SHP77 treated with DMSO at 0.1 percent for 48 hours (cell line): ENCODE results near the gene MARCHF11.

Experiments
- DNase-seq: peaks from one replicate; lab custom pipeline; 2025; lab: John Stamatoyannopoulos, UW

The MARCHF11 gene

GRCh38 chr5:16051246-16051755 is 128.3 kb downstream of the MARCHF11 start:
- DNase-seq, result no peak

DNA sequence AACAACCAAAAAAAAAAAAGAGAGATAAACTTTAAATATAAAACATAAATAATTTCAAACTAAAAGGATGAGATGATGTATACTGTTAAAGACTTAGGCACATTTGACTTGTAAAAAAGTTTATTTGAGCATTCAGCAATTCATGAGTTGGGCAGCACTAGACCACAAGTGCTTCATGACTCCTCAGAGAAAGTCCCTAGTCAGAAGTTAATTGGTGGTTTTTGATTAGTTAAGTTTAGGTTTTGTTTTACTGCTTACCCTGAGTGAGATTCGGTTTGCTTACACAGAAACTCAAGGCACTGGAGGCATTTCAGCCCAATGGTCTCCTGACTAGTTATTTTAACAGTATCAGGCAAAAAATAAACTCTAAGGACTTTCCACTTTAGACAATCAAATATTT is 129.2 kb downstream of the MARCHF11 start:
- DNase-seq, result no peak

DNA sequence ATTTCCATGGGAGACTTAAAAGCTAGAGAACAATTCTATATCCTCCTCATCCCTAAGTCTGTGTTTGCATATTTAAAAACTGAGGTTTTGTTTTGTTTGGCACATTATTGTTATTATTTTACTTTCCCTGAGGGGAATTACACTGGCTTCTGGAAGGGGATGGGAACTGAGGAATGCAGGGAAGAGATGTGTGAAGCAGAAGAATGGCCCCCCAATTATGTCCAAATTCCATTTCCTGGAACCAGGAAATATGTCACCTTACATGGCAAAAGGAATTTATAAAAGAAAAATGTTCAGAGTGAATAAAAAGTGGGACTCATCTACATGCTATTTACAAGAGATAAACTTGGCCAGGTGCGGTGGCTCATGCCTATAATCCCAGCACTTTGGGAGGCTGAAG is 129.8 kb downstream of the MARCHF11 start:
- no peak for DNase-seq

- DNase-seq, result no peak
These were observed 131.5 kb downstream of the MARCHF11 start for GRCh38 chr5:16048132-16048531.

DNA sequence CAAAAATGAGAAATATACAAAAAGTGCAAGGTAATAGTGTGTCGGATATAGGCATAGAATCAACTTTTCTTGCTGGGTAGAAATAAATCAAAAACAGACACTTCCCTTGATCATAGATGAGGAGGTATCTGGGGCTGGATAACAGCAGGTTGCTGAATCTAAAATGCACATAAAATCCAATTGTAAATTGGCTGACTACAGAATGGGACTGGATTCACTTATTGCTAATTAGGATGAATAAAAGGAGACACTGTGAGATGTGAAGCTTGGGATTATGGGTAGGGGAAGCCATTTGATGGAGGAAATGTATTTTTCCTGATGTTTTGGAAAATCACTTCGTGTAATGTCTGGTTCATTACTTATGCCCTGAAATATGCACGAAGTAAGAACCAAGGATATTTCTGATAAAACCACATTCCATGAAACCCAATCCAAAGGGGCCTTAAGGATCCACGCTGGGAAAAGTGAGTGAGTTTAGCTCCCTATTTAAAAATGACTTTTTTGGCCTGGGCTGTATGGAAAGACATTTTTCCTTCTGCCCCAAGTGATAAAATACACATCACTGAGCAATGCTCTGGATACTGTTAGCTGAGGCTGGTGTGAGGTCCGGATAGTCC is 136.1 kb downstream of the MARCHF11 start:
- DNase-seq, result no peak

GRCh38 chr5:16037121-16037845 is 142.3 kb downstream of the MARCHF11 start:
- no peak for DNase-seq

DNA sequence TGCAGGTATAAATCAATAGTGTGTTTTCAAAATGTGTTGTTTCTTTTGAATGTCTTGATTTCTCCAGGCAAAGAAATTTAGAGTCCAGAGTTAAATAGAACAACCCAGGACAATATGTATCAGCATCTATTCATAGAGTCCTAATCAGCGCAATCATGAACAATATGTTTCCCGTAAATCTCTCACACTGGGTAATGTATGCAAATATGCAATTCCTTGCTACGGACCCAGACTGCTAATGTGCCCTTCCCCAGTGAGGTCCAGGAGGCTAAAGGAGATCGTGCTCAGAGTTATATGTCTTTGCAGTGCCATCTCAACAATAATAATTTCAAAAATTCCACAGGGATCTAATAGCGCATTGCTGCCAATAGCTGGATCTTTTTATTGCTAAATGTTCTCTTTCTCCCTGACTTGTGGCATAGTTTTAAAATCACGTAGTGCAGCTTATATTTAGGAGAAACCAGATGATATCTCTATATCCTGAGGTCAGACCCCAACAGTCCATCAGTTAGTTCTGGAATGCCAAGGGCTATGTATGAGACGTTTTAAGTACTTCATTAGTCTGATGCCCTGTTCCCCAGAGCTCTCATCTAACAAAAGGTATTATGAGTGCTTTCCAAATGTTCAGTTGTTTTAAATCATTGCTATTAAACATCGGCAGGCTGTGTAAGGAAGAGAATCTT is 145.1 kb downstream of the MARCHF11 start:
- DNase-seq, result no peak

DNA sequence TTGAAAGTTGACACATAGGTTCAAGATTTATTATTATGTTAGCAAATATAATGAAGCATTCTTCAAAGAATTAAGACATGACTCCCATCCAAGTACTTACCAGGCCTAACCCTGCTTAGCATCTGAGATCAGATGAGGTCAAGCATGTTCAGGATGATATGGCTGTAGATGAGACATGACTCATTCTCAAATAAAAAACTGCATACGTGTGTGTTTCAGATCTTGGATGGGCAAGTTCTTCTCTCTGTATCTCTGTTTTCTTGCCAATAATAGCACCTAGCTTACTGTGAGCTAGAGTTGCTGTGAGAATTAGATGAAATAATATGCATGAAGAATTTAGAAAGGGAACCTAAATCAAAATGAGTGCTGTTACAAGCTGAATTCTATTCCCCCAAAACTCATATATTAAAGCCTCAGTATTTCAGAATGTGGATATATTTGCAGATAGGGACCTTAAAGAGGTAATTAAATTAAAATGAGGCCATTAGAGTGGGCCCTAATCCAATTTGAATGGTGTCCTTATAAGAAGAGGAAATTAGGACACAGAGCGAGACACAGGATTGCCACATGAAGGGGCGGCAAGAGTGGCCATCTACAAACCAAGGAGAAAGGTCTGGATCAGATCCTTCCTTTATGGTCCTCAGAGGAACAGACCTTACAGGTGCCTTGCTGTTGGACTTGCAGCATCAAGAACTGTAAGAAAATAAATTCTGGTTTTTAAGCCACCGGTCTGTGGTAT is 146.2 kb downstream of the MARCHF11 start:
- no peak for DNase-seq

- DNase-seq, result no peak
These were observed 150.9 kb downstream of the MARCHF11 start for GRCh38 chr5:16028708-16029107.

- no peak for DNase-seq
These were observed 153.9 kb downstream of the MARCHF11 start for GRCh38 chr5:16025681-16026080.

DNA sequence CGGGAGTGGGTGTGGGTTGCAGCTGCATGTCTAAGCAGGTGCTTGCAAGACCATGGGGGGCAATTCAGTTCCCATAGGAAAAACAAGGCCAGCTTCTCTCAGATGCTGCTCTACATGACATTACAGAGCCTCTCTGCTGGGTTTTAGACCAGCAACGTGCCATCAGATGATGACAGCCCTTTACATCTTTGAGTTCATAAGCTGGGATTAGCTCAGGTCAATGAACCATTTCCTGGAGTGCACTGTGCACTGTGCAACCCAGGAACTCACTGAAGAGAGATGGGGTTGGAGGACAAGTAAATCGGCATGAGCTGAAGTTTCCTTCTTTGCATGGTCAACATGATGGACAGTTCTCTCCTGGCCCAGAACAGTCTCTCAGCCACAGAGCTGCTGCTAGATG is 160.6 kb downstream of the MARCHF11 start:
- no peak for DNase-seq

DNA sequence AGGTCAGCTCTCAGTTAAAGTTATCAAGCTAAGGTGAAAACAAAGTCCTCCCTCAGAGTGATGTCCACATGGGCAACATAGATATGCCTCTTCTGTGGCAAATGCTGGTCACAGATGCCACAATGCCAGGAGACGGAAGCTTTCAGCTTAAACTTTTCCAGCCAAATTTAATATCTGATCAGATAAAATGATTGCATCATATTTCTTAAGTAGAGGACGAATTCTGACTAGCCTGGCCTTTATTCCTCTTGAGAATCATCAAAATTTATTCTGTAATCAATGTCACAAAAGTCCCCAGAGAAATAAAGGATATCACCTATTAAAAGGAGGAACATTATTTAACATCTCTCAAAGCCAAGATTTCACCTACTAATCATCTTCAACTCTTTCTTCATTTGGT is 161.9 kb downstream of the MARCHF11 start:
- no peak for DNase-seq
